C1 segment of cervical spinal cord (tissue), 14 donors: Measurements from ENCODE around the gene MTUS2.
A peak's percentile ranks its signal among the peaks of the same experiment; 100 is the strongest.

Experiments used
- DNase-seq, 14 donors: peaks; one replicate each; lab custom pipeline; 2025; lab: John Stamatoyannopoulos, UW

MTUS2 gene

DNA sequence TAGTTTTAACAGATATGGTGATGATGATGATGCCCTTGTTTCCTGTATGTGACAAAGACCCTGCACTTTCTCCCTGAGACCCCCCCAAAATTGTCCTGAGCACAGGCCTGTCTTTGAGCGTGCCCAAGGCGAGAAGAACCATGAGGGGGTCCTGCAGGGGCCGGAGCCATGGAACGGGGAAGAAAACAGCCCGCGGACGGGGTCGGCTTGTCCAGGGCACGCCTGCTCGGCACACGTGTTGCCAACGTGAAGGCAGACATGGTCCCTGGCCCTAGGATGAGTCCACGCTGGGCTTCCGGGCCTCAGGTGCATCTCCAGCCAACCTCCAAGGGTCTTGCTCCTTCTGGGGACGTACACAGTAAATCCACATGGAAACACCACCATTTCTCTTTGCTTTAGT is 684.6 kb downstream of the MTUS2 start:
- no peak for DNase-seq

DNA sequence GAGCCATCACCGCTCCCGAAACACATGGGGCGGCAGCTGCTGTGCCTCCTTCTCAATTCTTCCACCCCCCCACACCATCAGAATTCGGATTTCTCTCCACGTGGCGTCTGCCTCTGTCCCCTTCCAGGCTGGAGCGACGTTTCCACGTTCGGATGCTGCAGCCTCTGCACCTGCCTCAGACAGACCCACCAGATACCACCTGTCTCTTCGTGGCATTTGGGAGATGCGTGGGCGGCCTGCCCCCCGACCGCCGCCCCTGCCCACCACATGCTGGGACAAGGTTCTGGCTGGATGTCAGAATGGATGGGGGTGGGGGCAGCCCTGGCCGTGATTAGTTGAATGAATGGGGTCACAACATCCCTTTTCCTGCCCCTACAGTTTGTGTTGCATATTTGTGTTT is 685.4 kb downstream of the MTUS2 start:
- DNase-seq = no peak

DNA sequence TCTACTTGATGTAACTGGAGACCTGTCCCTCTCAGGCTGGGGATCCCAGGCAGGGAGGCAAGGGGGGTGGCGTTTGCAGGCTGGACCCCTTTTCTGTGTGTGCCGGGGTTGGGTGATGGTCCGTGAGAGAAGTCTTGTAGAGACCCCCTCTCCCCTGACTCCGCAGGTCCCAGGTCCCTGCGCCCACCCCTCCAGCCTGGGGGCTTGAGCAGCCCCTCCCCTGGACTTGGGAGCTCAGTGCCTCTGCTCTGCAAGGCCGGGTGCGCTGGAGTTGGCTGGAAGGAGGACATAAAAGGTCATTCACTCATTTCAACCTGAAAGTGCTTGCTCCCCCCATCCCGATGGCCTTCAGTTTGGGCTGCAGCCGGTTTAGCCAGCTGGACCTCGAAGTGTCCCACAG is 685.8 kb downstream of the MTUS2 start:
- no peak for DNase-seq

DNA sequence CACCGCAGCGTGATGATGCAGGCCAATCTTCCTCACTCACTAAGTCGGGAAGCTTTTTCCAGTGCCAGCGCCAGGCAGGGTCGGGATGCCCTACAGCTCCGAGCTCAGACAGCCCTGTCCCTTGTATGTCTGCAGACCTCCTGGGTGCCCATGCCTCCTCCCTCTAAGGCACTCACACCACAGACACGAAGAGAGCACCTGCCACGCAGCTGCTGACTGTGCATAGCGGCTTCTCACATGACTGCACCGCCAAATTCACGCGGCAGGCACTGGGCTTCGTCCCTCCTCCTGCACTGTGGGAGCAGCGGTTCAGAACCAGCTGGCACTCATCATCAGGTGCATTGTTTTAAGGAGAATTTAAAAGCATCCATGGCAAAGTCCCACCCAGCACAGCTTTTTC is 687.2 kb downstream of the MTUS2 start:
- peak in 1 of 14 donors; percentile 43 for DNase-seq

DNA sequence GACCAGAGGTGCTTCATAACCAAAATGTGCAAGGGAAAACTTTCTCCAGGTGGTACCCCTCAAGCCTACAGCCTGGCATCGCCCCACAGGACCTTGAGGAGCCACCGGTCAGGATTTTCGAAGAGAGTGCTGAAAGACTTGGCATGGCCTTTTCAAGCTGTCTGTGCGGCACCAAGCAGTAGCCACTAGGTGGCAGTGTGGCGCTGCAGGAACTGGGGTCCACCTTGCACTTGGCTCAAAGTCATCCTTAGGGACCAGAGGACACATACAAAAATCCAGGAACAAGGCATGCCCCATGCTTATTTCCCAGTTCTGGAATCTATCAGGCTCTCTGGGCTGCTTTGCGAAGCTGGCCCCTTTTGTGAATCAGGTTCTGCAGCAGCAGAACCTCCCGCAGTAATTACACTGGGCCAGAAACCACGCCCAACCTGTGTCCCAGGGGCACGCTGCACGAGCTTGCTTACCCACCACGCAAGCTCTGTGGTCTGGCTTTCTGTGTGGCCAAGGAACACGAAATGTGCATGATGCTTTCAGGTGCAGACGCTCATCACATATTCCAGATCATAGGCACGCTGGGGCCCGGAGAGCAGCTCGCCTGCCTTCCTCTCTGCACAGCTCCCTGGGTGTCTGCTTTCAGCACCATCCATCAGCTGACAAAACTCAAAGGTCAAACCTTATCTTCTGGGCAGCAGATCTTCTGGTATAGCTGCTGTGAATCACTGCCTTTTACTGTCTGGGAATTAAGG is 688.2 kb downstream of the MTUS2 start:
- peak; percentile 4 to 83 (median 68) for DNase-seq

DNA sequence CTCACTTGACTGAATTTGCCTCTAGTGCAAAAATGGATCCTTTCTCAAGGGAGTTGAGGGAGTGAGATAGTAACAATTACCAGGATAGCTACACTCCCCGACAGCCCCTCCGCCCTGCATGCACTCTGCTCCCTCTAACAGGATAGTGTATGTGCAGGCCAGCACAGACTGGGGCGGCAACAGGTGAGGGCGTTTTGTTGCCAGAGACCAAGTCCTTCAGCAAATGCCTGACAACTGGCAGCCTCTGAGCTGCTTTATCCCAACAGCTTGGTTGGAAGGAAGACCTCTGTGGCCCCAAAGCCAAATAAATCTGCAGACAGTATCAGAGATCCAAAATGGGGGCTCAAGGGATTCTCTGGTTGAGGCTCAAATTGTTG is 688.7 kb downstream of the MTUS2 start:
- no peak for DNase-seq

GRCh38 chr13:29509999-29510589 is 690.0 kb downstream of the MTUS2 start:
- peak in 7 of 14 donors; percentile 17 to 40 (median 28) for DNase-seq

DNA sequence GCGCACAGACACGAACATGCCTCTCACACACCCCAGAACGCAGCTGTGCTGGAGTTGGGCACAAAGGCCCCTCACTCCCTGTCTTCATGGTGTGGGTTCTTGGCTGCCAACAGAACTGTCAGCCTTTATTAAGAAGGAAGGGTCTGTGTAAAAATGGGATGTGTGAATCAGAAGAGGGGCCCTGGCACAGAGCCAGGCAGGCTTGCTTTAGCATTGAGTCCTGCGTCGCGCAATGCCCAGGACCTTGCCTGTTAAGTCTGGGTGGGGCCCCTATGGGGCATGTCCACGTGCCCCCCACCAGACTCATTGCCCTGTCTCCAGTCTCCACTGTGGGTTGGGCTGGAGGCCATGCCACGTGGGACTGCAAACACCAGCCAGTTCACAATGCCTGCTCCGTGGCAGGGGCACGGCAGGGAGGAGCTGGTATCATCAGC is 690.5 kb downstream of the MTUS2 start:
- DNase-seq = peak in 2 of 14 donors; percentile 27 to 38

- no peak for DNase-seq
Measured at GRCh38 chr13:29511106-29511796, 691.1 kb downstream of the MTUS2 start.

DNA sequence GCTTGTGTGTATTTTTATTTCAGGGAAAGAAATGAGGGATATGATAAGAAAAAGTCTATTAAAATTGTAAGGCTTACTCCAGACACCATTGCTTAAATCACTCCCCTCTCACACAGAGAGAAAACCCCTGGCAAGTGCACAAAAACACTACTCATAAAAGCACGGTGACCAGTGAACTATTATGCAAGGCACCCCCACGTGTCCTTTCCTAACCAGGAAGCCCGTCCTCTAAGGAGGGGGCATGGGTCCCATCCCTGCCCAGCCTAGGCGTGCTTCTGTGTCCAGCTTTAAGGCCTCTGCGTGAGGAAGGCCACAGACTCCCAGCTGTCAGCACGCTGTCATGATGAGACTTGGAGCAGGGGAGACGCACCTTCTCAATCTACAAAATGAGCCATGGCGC is 691.8 kb downstream of the MTUS2 start:
- no peak for DNase-seq

DNA sequence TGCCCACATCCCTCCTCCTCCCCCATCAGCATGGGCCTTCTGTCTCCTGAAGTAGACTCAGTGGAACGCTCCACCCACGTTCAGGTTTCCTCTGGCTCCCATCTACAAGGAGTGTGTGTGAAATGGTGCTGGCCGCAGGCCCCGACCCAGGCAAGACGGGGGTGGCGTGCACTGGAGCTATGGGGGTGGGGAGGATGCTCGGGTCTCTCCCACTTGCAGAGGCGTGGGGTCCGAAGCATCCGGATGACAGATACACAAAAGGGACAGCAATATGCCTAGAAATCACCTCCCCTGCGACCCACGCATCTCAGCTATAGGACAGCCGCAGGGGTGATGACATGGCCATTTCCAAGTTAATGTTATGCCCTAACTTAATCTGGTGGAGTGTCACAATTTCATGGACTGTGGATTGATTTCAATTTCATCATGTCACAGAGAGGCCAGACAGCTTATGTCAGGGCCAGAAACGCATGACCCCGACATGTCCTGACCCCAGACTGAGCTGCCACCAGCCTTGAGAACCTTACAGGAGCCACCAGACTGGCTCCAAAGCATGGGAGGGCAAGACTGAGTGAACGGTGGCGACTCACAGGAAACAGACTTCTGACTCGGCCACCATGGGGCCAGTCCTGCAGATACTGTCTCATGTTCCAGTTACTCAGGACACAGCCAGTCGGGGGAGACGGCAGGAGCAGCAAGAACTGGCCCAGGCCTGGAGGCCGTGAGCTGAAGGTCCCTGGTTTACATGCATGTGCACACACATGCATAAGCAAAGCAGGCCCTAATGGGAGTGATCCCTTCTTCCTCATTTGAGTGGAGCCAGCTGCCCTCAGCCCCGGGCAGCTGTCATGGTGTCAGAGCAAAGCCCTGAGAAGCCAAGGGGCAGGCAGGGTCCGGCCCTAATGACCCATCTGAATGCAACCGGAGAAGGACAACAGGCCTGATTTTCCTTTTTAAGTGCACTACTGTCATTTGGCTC is 693.2 kb downstream of the MTUS2 start:
- no peak for DNase-seq

DNA sequence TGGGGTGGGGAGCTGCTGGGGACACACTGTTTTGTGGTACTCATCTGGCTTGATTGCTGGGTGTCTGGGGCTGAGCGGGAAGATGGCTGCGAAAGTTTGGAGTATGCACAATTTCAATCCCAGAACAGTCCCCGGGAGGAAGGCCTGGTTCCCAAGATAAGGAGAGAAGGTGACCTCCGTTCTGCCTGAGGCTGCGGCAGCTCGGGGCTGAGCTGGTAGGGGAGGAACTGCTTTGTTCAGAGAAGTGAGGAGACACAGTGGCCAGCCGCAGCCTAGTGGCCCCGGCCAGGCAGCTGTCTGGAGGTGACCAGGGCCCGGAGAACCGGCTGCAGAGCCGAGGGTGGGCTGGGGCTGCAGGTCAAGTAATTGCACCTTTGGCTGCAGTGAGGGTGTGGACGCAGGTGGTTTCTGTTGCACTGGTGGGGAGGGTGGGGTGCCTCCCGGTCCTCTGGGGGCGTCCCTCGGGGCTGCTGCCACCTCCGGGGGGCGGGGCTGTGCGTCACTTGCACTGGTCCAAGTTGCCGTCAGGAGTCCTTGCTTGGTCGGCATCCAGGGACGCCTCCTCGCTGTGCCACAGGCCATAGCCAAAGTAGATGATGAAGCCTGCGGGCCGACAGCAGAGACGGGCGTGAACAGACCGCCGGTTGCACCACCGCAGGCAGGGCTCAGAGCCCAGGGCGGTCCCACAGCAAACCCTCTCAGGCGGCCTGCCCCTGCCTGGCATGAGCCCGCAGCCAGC is 694.0 kb downstream of the MTUS2 start:
- DNase-seq = no peak

- DNase-seq = no peak
Measured at GRCh38 chr13:29514720-29515310, 694.7 kb downstream of the MTUS2 start.

- no peak for DNase-seq
Measured at GRCh38 chr13:29515372-29515771, 695.2 kb downstream of the MTUS2 start.

DNA sequence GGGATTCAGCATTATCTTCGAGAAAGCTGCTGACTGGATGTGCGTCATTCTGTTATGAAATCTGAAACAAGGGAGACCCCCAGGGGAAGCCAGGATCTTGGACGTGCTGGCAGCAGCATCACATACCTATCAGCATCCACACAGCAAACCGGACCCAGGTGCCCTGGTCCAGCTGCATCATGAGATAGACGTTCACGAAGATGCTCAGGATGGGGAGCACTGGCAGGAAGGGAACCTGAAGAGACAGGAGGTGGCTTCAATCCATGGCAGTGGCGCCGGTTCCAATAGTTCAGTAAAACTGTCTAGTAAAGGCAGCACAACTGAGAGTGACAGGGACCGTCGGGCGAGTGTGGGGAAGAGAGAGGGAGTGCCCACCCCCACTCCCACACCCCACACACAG is 695.9 kb downstream of the MTUS2 start:
- DNase-seq = no peak

GRCh38 chr13:29516880-29517279 is 696.7 kb downstream of the MTUS2 start:
- DNase-seq = no peak

DNA sequence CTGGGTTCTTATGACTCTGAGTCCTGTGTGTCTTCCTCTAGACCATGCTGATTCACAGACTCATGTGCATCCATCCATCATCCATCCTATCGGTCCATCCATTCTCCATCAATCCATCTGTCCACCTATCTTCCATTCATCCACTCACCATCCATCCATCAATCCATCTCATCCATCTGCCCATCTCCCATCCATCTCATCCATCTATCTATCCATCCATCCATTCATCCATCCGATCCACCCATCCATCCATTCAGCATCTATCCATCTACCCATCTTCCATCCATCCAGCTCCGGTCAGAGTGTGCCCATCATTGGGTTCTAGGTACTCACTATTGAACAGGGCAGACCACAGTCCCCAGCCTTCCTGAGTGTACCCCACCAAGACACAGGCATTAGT is 699.8 kb downstream of the MTUS2 start:
- no peak for DNase-seq

GRCh38 chr13:29520671-29521070 is 700.5 kb downstream of the MTUS2 start:
- no peak for DNase-seq

DNA sequence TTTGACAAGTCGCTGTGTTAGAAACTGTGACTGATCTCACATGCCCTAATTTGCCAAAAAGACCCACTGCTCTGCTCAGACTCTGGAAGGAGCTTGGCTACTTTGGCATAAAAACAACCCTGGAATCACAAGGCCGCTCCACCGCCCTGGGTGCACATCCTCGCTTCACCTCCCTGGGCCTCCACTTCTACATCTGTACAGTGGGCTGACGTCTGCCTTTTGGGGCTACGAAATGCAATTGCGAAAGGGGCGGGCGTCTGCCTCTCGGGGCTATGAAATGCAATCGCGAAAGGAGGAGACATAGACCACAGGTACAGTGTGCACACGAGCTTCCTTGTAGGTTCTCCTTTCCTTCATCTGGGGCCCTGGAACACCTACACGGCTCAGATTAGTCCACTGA is 701.2 kb downstream of the MTUS2 start:
- no peak for DNase-seq

- no peak for DNase-seq
Measured at GRCh38 chr13:29522044-29522685, 702.0 kb downstream of the MTUS2 start.
